Uterus (tissue), 4 donors: ENCODE measurements around the gene CADPS2. TPM values are rescaled to one million over a fixed set of nuclear protein-coding genes. Genes with fewer than 3 reads are reported as not detected.

Source experiments
- DNase-seq, 2 donors: peaks; one replicate each; pipeline ENCODE4 v3.0.0-alpha.2; 2019 to 2020
- H3K27ac ChIP-seq, 2 donors: fragments of 200-600 bp; sonication (generic); 1 replicate in 1 of 2; 2 replicates in 1 of 2; pipeline ENCODE4 v1.5.1; 2016 to 2018
- H3K27me3 ChIP-seq, 2 donors: fragments of 200-600 bp; sonication (generic); one replicate each; pipeline ENCODE4 v1.5.1; 2018 to 2019; ENCODE audit warnings: control low read depth in 1 of 2
- H3K36me3 ChIP-seq, 2 donors: fragments of 200-600 bp; sonication (generic); one replicate each; pipeline ENCODE4 v1.5.1; 2019; ENCODE audit warnings: control low read depth in 1 of 2
- H3K4me1 ChIP-seq, 2 donors: fragments of 200-600 bp; sonication (generic); one replicate each; pipeline ENCODE4 v1.5.1; 2018 to 2019; ENCODE audit warnings: control low read depth in 1 of 2
- H3K4me3 ChIP-seq, 2 donors: fragments of 200-600 bp; sonication (generic); 1 replicate in 1 of 2; 2 replicates in 1 of 2; pipeline ENCODE4 v1.5.1; 2018 to 2019; ENCODE audit warnings: mild to moderate bottlenecking in 1 of 2
- H3K9me3 ChIP-seq, 2 donors: fragments of 200-600 bp; sonication (generic); one replicate each; pipeline ENCODE4 v1.5.1; 2019; ENCODE audit warnings: control low read depth in 1 of 2
- CTCF ChIP-seq, 4 experiments: fragments of 200-600 bp in 2 of 4; fragments of 450-650 bp in 2 of 4; sonication (generic) in 2 of 4; IDR thresholded peaks; one replicate each; pipeline ENCODE4 v1.5.1; 2016 to 2019; ENCODE audit warnings: antibody characterized with exemption in 4 of 4, mild to moderate bottlenecking in 2 of 4, moderate library complexity in 1 of 4
- POLR2A ChIP-seq, 2 donors: fragments of 450-650 bp; IDR thresholded peaks; one replicate each; pipeline ENCODE4 v1.6.1; 2016; ENCODE audit warnings: antibody characterized with exemption in 2 of 2, mild to moderate bottlenecking in 1 of 2, moderate library complexity in 1 of 2
- intact Hi-C: fragments of 100-400 bp; cut with DNase I; formaldehyde crosslinking; loops from one replicate; pipeline ENCODE4 v1.15.1; 2023; ENCODE audit warnings: low total_unique reads
- total RNA-seq, 4 donors: library from RNA; depleted of rRNA in 3 of 4; stranded (reverse); fragments of >200 nt in 3 of 4; gene quantifications; one replicate each; pipeline versions ENCODE4 v1.1.0 to v1.2.4, GENCODE V29; 2014 to 2023
- donor health status: DM: yes; HTN: yes; CAD: no.

The CADPS2 gene
- 100 to 1,000 TPM in 1 of 4 donors, 10 to 100 TPM in 3; 11.5 to 119 (median 36.8) TPM for total RNA-seq

- no peaks in the 10 kb centered on the region for H3K36me3 ChIP-seq
- intact Hi-C loops, result no loop called here
- no peaks in the 10 kb centered on the region for H3K9me3 ChIP-seq
- peaks cover 4% of the 10 kb centered on the region in 2 donors for H3K4me1 ChIP-seq
- H3K27ac ChIP-seq, result peak within 1 kb of the TSS; percentile 93 to 99
- TF ChIP-seq POLR2A (IDR thresholded peaks at IDR 0.05), result peak; percentile 75 to 81
- TF ChIP-seq CTCF (IDR thresholded peaks at IDR 0.05), result peak in 2 of 4 experiments; percentile 51 to 52
- H3K27me3 ChIP-seq, result no peaks in the 10 kb centered on the region
- peak; percentile 89 to 92 for DNase-seq
- peak within 1 kb of the TSS; percentile 73 to 82 for H3K4me3 ChIP-seq
These were observed at the start of gene CADPS2 for GRCh38 chr7:122886357-122887081. Gene CADPS2, minus strand, starts transcription at chr7:122886460. Its CDS starts 123 bp downstream, at chr7:122886337.

- DNase-seq, result no peak
- H3K4me3 ChIP-seq, result no peak overlapping the region
- no peaks in the 10 kb centered on the region for H3K36me3 ChIP-seq
- intact Hi-C loops, result no loop called here
- no peaks in the 10 kb centered on the region for H3K27me3 ChIP-seq
- no peak for TF ChIP-seq CTCF (IDR thresholded peaks at IDR 0.05)
- TF ChIP-seq POLR2A (IDR thresholded peaks at IDR 0.05), result no peak
- H3K9me3 ChIP-seq, result no peaks in the 10 kb centered on the region
- no peaks in the 10 kb centered on the region for H3K4me1 ChIP-seq
- H3K27ac ChIP-seq, result no peak overlapping the region
These were observed 49.4 kb upstream of the CADPS2 start for GRCh38 chr7:122935620-122936019.

- TF ChIP-seq POLR2A (IDR thresholded peaks at IDR 0.05) (no peak), CTCF (IDR thresholded peaks at IDR 0.05) (no peak)
- H3K36me3 ChIP-seq, result no peaks in the 10 kb centered on the region
- no peaks in the 10 kb centered on the region for H3K9me3 ChIP-seq
- DNase-seq, result no peak
- intact Hi-C loops, result no loop called here
- H3K4me3 ChIP-seq, result no peak overlapping the region
- H3K27ac ChIP-seq, result no peak overlapping the region
- no peaks in the 10 kb centered on the region for H3K27me3 ChIP-seq
- no peaks in the 10 kb centered on the region for H3K4me1 ChIP-seq
These were observed 33.5 kb upstream of the CADPS2 start for GRCh38 chr7:122919643-122920181.

GRCh38 chr7:122914812-122915211 is 28.6 kb upstream of the CADPS2 start:
- Histone ChIP-seq H3K9me3 (no peaks in the 10 kb centered on the region), H3K27ac (no peak overlapping the region), H3K36me3 (no peaks in the 10 kb centered on the region), H3K4me3 (no peak overlapping the region), H3K4me1 (no peaks in the 10 kb centered on the region), H3K27me3 (no peaks in the 10 kb centered on the region)
- intact Hi-C loops, result no loop called here
- TF ChIP-seq CTCF (IDR thresholded peaks at IDR 0.05), result no peak
- TF ChIP-seq POLR2A (IDR thresholded peaks at IDR 0.05), result no peak
- no peak for DNase-seq

- Histone ChIP-seq H3K4me3 (no peak overlapping the region), H3K4me1 (no peaks in the 10 kb centered on the region), H3K9me3 (no peaks in the 10 kb centered on the region), H3K36me3 (no peaks in the 10 kb centered on the region), H3K27ac (no peak overlapping the region), H3K27me3 (no peaks in the 10 kb centered on the region)
- DNase-seq, result no peak
- intact Hi-C loops, result no loop called here
- TF ChIP-seq POLR2A (IDR thresholded peaks at IDR 0.05) (no peak), CTCF (IDR thresholded peaks at IDR 0.05) (no peak)
These were observed 27.3 kb upstream of the CADPS2 start for GRCh38 chr7:122913608-122914007.
